EL (cell line): ENCODE results near the gene AP5Z1.

Source experiments
- DNase-seq: peaks from one replicate; pipeline ENCODE4 v3.0.0-alpha.2; 2016

AP5Z1 gene

GRCh38 chr7:4775250-4775847 lies at the start of gene AP5Z1:
AP5Z1 (plus strand) TSS chr7:4775623; CDS start chr7:4775716, 93 bp downstream.
- DNase-seq, result peak; percentile 95

GRCh38 chr7:4725850-4726450 lies 49.5 kb upstream of the AP5Z1 start:
- DNase-seq, result no peak

GRCh38 chr7:4726566-4726965 lies 48.9 kb upstream of the AP5Z1 start:
- DNase-seq, result no peak

GRCh38 chr7:4727914-4728705 lies 47.3 kb upstream of the AP5Z1 start:
- no peak for DNase-seq

- DNase-seq, result no peak
Measured at GRCh38 chr7:4729266-4729665, 46.2 kb upstream of the AP5Z1 start.

GRCh38 chr7:4730276-4730675 lies 45.1 kb upstream of the AP5Z1 start:
- DNase-seq, result no peak

- DNase-seq, result no peak
Measured at GRCh38 chr7:4730971-4731370, 44.5 kb upstream of the AP5Z1 start.

GRCh38 chr7:4731803-4732202 lies 43.6 kb upstream of the AP5Z1 start:
- no peak for DNase-seq

- DNase-seq, result no peak
Measured at GRCh38 chr7:4733936-4734528, 41.4 kb upstream of the AP5Z1 start.

GRCh38 chr7:4734587-4735345 lies 40.7 kb upstream of the AP5Z1 start:
- no peak for DNase-seq

GRCh38 chr7:4737300-4737699 lies 38.1 kb upstream of the AP5Z1 start:
- no peak for DNase-seq

GRCh38 chr7:4738711-4739527 lies 36.5 kb upstream of the AP5Z1 start:
- DNase-seq, result peak; percentile 91

GRCh38 chr7:4739528-4739992 lies 35.9 kb upstream of the AP5Z1 start:
- no peak for DNase-seq

GRCh38 chr7:4740796-4741195 lies 34.6 kb upstream of the AP5Z1 start:
- DNase-seq, result no peak

- no peak for DNase-seq
Measured at GRCh38 chr7:4742051-4742573, 33.3 kb upstream of the AP5Z1 start.

GRCh38 chr7:4742852-4743251 lies 32.6 kb upstream of the AP5Z1 start:
- DNase-seq, result peak; percentile 6

- peak; percentile 100 for DNase-seq
Measured at GRCh38 chr7:4744391-4745264, 30.8 kb upstream of the AP5Z1 start.

GRCh38 chr7:4745265-4745919 lies 30.0 kb upstream of the AP5Z1 start:
- DNase-seq, result no peak

- DNase-seq, result peak; percentile 75
Measured at GRCh38 chr7:4745971-4746919, 29.2 kb upstream of the AP5Z1 start.
